Stimulated activated CD4-positive, alpha-beta T cell treated with anti-CD3 and anti-CD28 coated beads, Interleukin-4, amount 100 ng/mL, for 1 hour (primary cell): ENCODE results near the gene TLE2.
A peak's percentile ranks its signal among the peaks of the same experiment; 100 is the strongest.
"Not testable (repeated sequence)": the region's sequence is repeated elsewhere in the genome, so short reads cannot be mapped to it uniquely, and the experiment has no call there.

ENCODE experiments used
- DNase-seq: peaks from one replicate; pipeline ENCODE4 v3.0.0-alpha.2; 2020

The TLE2 gene

GRCh38 chr19:2981898-2982297 is 47.2 kb downstream of the TLE2 start:
- DNase-seq, result no peak

- no peak for DNase-seq
Measured at GRCh38 chr19:2978772-2979171, 50.3 kb downstream of the TLE2 start.

- no peak for DNase-seq
Measured at GRCh38 chr19:2978166-2978767, 50.8 kb downstream of the TLE2 start.

- no peak for DNase-seq
Measured at GRCh38 chr19:2977746-2978138, 51.3 kb downstream of the TLE2 start.

GRCh38 chr19:2977001-2977745 is 51.9 kb downstream of the TLE2 start, which contains the start of gene TLE6:
TLE6 (plus strand) TSS chr19:2977564; CDS start chr19:2978234, 670 bp downstream.
- DNase-seq, result peak; percentile 93

- no peak for DNase-seq
Measured at GRCh38 chr19:2976609-2977000, 52.5 kb downstream of the TLE2 start.

- no peak for DNase-seq
Measured at GRCh38 chr19:2974342-2975041, 54.6 kb downstream of the TLE2 start.

- DNase-seq, result no peak
Measured at GRCh38 chr19:2973229-2973628, 55.9 kb downstream of the TLE2 start.

- DNase-seq, result no peak
Measured at GRCh38 chr19:2970201-2970835, 58.8 kb downstream of the TLE2 start.

GRCh38 chr19:2969104-2969504 is 60.0 kb downstream of the TLE2 start:
- DNase-seq, result no peak

GRCh38 chr19:2967972-2968371 is 61.1 kb downstream of the TLE2 start:
- DNase-seq, result no peak

- DNase-seq, result no peak
Measured at GRCh38 chr19:2964874-2965273, 64.2 kb downstream of the TLE2 start.

- not testable (repeated sequence) for DNase-seq
Measured at GRCh38 chr19:2963631-2964030, 65.4 kb downstream of the TLE2 start.

GRCh38 chr19:2963122-2963521 is 66.0 kb downstream of the TLE2 start:
- DNase-seq, result no peak

GRCh38 chr19:2962018-2962670 is 66.9 kb downstream of the TLE2 start:
- no peak for DNase-seq

- DNase-seq, result no peak
Measured at GRCh38 chr19:2960120-2960519, 69.0 kb downstream of the TLE2 start.

GRCh38 chr19:2957160-2957559 is 71.9 kb downstream of the TLE2 start:
- no peak for DNase-seq

GRCh38 chr19:2952953-2953481 is 76.1 kb downstream of the TLE2 start:
- no peak for DNase-seq

- peak; percentile 100 for DNase-seq
Measured at GRCh38 chr19:2950286-2951124, 78.6 kb downstream of the TLE2 start.

GRCh38 chr19:2949939-2950285 is 79.2 kb downstream of the TLE2 start:
- DNase-seq, result no peak
